HepG2 (cell line): ENCODE measurements around the gene ZNF154. TPM values are rescaled to one million over a fixed set of nuclear protein-coding genes. Genes with fewer than 3 reads are reported as not detected.

ENCODE experiments used
- ATF7-NPFF ChIP-seq: sonication (generic); formaldehyde crosslinking; IDR thresholded peaks from 2 replicates; pipeline ENCODE4 v1.8.1; 2023; ENCODE audit warnings: mild to moderate bottlenecking, low read depth, missing genetic modification reagents, moderate library complexity
- CREM ChIP-seq, 2 experiments: sonication (generic) in 1 of 2; formaldehyde crosslinking in 1 of 2; IDR thresholded peaks; 2 replicates each; pipeline versions ENCODE4 v1.4.0 to v1.6.1; 2016 to 2020; ENCODE audit warnings: antibody characterized with exemption in 1 of 2, mild to moderate bottlenecking in 1 of 2, missing genetic modification reagents in 1 of 2
- DMAP1 ChIP-seq: IDR thresholded peaks from 2 replicates; pipeline ENCODE4 v1.6.1; 2016
- EED ChIP-seq: sonication (generic); formaldehyde crosslinking; IDR thresholded peaks from 2 replicates; pipeline ENCODE4 v1.5.0; 2020; ENCODE audit warnings: mild to moderate bottlenecking, missing genetic modification reagents
- EZH2 ChIP-seq: conservative IDR thresholded peaks from 2 replicates; pipeline ENCODE4 v1.6.1; 2012; ENCODE audit warnings: mild to moderate bottlenecking, low read depth, low read length, moderate library complexity
- FOSL1 ChIP-seq: sonication (generic); formaldehyde crosslinking; IDR thresholded peaks from 2 replicates; pipeline ENCODE4 v1.9.0; 2021; ENCODE audit warnings: missing genetic modification reagents, borderline replicate concordance
- FOXK2 ChIP-seq: fragments of 450-650 bp; IDR thresholded peaks from 2 replicates; pipeline ENCODE4 v1.6.1; 2016
- KLF15 ChIP-seq: sonication (generic); formaldehyde crosslinking; IDR thresholded peaks from 2 replicates; pipeline ENCODE4 v1.8.1; 2023; ENCODE audit warnings: borderline replicate concordance, mild to moderate bottlenecking, inconsistent platforms, missing genetic modification reagents, mixed read lengths
- NFIB ChIP-seq: sonication (generic); formaldehyde crosslinking; IDR thresholded peaks from 2 replicates; pipeline ENCODE4 v1.9.0; 2021; ENCODE audit warnings: missing genetic modification reagents, mild to moderate bottlenecking, borderline replicate concordance
- RAD21 ChIP-seq: fragments of 450-650 bp; formaldehyde crosslinking; IDR thresholded peaks from 2 replicates; pipeline ENCODE4 v1.5.0; 2020; ENCODE audit warnings: mild to moderate bottlenecking
- RNF2 ChIP-seq: fragments of 450-650 bp; conservative IDR thresholded peaks from 2 replicates; pipeline ENCODE4 v1.6.1; 2016; ENCODE audit warnings: low read depth
- RORA ChIP-seq: sonication (generic); formaldehyde crosslinking; IDR thresholded peaks from 2 replicates; pipeline ENCODE4 v1.5.0; 2020; ENCODE audit warnings: mild to moderate bottlenecking, missing genetic modification reagents, moderate library complexity
- SKI ChIP-seq: fragments of 450-650 bp; IDR thresholded peaks from one replicate; pipeline ENCODE4 v1.6.1; 2018; ENCODE audit warnings: mild to moderate bottlenecking; ENCODE audit not compliant: partially characterized antibody
- SMARCE1 ChIP-seq: fragments of 450-650 bp; IDR thresholded peaks from 2 replicates; pipeline ENCODE4 v1.6.1; 2017; ENCODE audit warnings: borderline replicate concordance
- SRSF9 ChIP-seq: fragments of 200-400 bp; formaldehyde crosslinking; IDR thresholded peaks from 2 replicates; pipeline ENCODE4 v1.6.1; 2018; ENCODE audit warnings: borderline replicate concordance, mild to moderate bottlenecking, low read depth, low read length; ENCODE audit not compliant: insufficient read depth, poor library complexity, severe bottlenecking
- YEATS2 ChIP-seq: sonication (generic); formaldehyde crosslinking; IDR thresholded peaks from 2 replicates; pipeline ENCODE4 v1.4.0; 2020; ENCODE audit warnings: missing genetic modification reagents, borderline replicate concordance
- ZNF3 ChIP-seq: IDR thresholded peaks from 2 replicates; pipeline ENCODE4 v1.7.0; 2017; ENCODE audit warnings: inconsistent platforms
- ZNF441 ChIP-seq: sonication (generic); formaldehyde crosslinking; IDR thresholded peaks from 2 replicates; pipeline ENCODE4 v1.7.0; 2021; ENCODE audit warnings: missing genetic modification reagents, borderline replicate concordance
- ZNF543 ChIP-seq: sonication (generic); formaldehyde crosslinking; IDR thresholded peaks from 2 replicates; pipeline ENCODE4 v1.4.0; 2020; ENCODE audit warnings: mild to moderate bottlenecking, missing genetic modification reagents
- ZNF574 ChIP-seq: sonication (generic); formaldehyde crosslinking; IDR thresholded peaks from 2 replicates; pipeline ENCODE4 v1.4.0; 2020; ENCODE audit warnings: missing genetic modification reagents
- ZNF616 ChIP-seq: sonication (generic); formaldehyde crosslinking; IDR thresholded peaks from 2 replicates; pipeline ENCODE4 v1.5.0; 2020; ENCODE audit warnings: low read depth, mild to moderate bottlenecking, missing genetic modification reagents
- ZNF709 ChIP-seq: sonication (generic); formaldehyde crosslinking; IDR thresholded peaks from 2 replicates; pipeline ENCODE4 v1.5.0; 2020; ENCODE audit warnings: mild to moderate bottlenecking, missing genetic modification reagents
- ZNF782 ChIP-seq: sonication (generic); formaldehyde crosslinking; IDR thresholded peaks from 2 replicates; pipeline ENCODE4 v1.4.0; 2020; ENCODE audit warnings: missing genetic modification reagents, mild to moderate bottlenecking, borderline replicate concordance
- ZNF841 ChIP-seq: sonication (generic); formaldehyde crosslinking; IDR thresholded peaks from 2 replicates; pipeline ENCODE4 v1.8.1; 2023; ENCODE audit warnings: missing genetic modification reagents, borderline replicate concordance
- ZSCAN30 ChIP-seq: sonication (generic); formaldehyde crosslinking; IDR thresholded peaks from 2 replicates; pipeline ENCODE4 v1.5.0; 2020; ENCODE audit warnings: mild to moderate bottlenecking, missing genetic modification reagents
- polyA plus RNA-seq, 8 experiments: library from polyadenylated mRNA; depleted of rRNA in 3 of 8; stranded (reverse) in 7 of 8; unstranded in 1 of 8; fragments of >200 nt; fragmentation: Illumina TruSeq in 4 of 8; extraction: Trizol in 4 of 8; gene quantifications; 2 replicates each; pipeline versions ENCODE4 v1.2.1 to v1.2.3, GENCODE V29; 2011 to 2016; ENCODE audit warnings: low read depth in 4 of 8, missing spikeins in 1 of 8, mixed read lengths in 1 of 8; ENCODE audit not compliant: insufficient read depth in 1 of 8
- total RNA-seq, 5 experiments: library from RNA; depleted of rRNA; stranded (reverse); fragments of >200 nt; fragmentation: Illumina TruSeq; extraction: Trizol; gene quantifications; 2 replicates each; pipeline ENCODE4 v1.2.3, GENCODE V29; 2016; ENCODE audit warnings: low read depth in 1 of 5
- TF ChIP-seq, protein P1 (sequence below), 2 experiments: sonication (generic) in 1 of 2; formaldehyde crosslinking in 1 of 2; IDR thresholded peaks; 2 replicates each; pipeline versions ENCODE4 v1.4.0 to v1.6.1; 2018 to 2020; ENCODE audit warnings: missing genetic modification reagents in 2 of 2, borderline replicate concordance in 1 of 2, low read depth in 1 of 2, mild to moderate bottlenecking in 1 of 2, missing biosample characterization in 1 of 2

ZNF154 gene
- total and polyA plus RNA-seq, 2 of the 13 experiments (the other 11 are each of a cell fraction or from before 2014, with no cell fraction given) = not detected

DNA sequence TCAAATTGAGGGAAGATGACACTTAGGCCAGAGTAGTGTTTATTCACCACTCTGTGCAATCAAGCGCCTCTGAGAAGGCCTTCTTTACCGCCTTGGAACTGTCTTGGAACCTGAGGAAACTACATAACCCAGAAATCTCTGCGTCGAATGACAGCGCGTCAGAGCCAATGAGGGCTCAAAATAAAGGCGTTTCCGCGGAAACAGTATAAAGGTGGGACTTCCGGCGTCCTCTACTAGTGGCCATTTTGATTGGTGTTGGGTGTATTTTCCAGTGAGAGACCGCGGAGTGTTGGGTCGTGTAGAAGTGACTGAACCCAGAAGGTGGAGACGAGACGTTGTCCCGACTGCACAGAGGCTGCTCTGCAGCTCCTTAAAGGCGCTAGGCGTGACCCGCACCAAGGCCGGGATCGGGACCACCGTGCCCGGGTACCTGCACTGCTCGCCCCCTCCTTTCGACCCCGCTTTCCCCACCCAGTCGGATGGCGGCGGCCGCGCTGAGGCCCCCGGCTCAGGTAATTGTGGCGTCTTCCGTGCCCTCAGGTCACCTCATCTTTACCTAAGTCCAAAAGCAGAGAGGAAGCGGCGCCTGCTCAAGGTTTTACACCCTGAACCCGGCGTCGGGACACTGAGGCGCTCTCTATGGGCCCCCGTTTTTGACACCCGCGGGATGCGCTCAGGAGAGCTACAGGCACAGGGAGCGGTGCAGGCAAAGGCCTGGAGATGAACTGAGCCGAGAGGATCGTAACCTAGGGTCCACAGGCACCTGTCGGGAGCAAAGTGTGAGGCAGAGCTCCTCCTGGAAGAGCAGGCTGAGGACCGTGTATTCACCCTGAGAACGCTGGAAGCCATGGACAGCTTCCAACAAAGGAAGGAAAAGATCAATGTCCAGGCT lies 37.8 kb upstream of the ZNF154 start, which contains the start of gene ZNF776 (continued):
- TF ChIP-seq SRSF9 = no peak
- TF ChIP-seq ZNF574 (CRISPR knock-in tag) = peak; percentile 55
- no peak for TF ChIP-seq ZNF3 (CRISPR knock-in tag)
- TF ChIP-seq RORA (CRISPR knock-in tag) = no peak
- TF ChIP-seq RNF2 = no peak
- no peak for TF ChIP-seq EZH2
- no peak; the same call in 1 of the 2 replicates for TF ChIP-seq YEATS2 (CRISPR knock-in tag)
- TF ChIP-seq FOXK2 = no peak
- no peak for TF ChIP-seq ZNF616 (CRISPR knock-in tag)
- no peak for TF ChIP-seq ZNF782 (CRISPR knock-in tag)
- no peak for TF ChIP-seq ATF7-NPFF (CRISPR knock-in tag)
- no peak for TF ChIP-seq SKI
- TF ChIP-seq KLF15 (CRISPR knock-in tag) = no peak
- TF ChIP-seq ZNF441 = no peak
- TF ChIP-seq ZNF841 (CRISPR knock-in tag) = no peak
- TF ChIP-seq ZNF543 = no peak
- TF ChIP-seq EED = 0 out of 2 replicates have a peak, but pooled peaks have one; percentile 66
- no peak for TF ChIP-seq SMARCE1
- no peak; the same call in 1 of the 2 replicates for TF ChIP-seq DMAP1 (CRISPR knock-in tag)
- no peak; the same call in 1 of the 2 replicates for TF ChIP-seq RAD21 (CRISPR knock-in tag)
- TF ChIP-seq CREM (IDR thresholded peaks at IDR 0.05) = peak; percentile 91
- TF ChIP-seq CREM (CRISPR knock-in tag; IDR thresholded peaks at IDR 0.05) = no peak
- TF ChIP-seq ZSCAN30 (CRISPR knock-in tag) = no peak
- TF ChIP-seq ZNF709 (CRISPR knock-in tag) = 0 out of 2 replicates have a peak, but pooled peaks have one; percentile 59
- TF ChIP-seq FOSL1 (CRISPR knock-in tag) = 0 out of 2 replicates have a peak, but pooled peaks have one; percentile 31
- TF ChIP-seq, protein P1, sequence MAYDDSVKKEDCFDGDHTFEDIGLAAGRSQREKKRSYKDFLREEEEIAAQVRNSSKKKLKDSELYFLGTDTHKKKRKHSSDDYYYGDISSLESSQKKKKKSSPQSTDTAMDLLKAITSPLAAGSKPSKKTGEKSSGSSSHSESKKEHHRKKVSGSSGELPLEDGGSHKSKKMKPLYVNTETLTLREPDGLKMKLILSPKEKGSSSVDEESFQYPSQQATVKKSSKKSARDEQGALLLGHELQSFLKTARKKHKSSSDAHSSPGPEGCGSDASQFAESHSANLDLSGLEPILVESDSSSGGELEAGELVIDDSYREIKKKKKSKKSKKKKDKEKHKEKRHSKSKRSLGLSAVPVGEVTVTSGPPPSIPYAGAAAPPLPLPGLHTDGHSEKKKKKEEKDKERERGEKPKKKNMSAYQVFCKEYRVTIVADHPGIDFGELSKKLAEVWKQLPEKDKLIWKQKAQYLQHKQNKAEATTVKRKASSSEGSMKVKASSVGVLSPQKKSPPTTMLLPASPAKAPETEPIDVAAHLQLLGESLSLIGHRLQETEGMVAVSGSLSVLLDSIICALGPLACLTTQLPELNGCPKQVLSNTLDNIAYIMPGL (CRISPR knock-in tag; IDR thresholded peaks at IDR 0.05; ENCODE audit: borderline replicate concordance in 1 of 2, low read depth in 1 of 2) = peak in 1 of 2 experiments; percentile 80; a peak in 2 of 4 replicates
- TF ChIP-seq NFIB = no peak
